ENCODE results near the gene CASKIN2. TPM values are rescaled to one million over a fixed set of nuclear protein-coding genes. Genes with fewer than 3 reads are reported as not detected.

Gene CASKIN2
- total RNA-seq, 4 donors from 2014 or later: 13.7 to 46.0 (median 15.6) TPM

DNA sequence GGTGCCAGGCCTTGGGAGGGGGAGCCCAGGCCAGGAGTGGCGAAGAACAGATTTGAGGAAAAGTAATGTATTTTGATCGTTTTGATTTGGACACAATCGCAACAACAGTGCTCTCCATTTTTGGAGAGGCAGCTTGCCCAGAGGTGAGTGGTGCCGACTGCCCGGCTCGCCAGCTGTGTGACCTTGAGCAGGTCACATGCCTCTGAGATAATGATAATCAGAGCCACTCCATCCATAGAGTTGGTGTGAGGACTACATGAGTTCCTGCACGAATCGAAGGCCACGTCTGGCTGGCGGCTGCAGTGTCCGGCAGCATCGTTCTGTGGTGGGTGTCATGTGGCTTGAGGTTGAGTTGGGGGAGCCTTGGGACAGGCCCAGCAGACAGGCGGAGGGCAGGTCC is 30.8 kb upstream of the CASKIN2 start:
- Histone ChIP-seq H3K27ac (no peak overlapping the region), H3K27me3 (no peaks in the 10 kb centered on the region), H3K9me3 (no peaks in the 10 kb centered on the region), H3K4me3 (no peak overlapping the region), H3K4me1 (no peaks in the 10 kb centered on the region), H3K36me3 (no peaks in the 10 kb centered on the region)
- ATAC-seq: no peak
- TF ChIP-seq POLR2A (IDR thresholded peaks at IDR 0.05) (no peak), POLR2AphosphoS5 (IDR thresholded peaks at IDR 0.05) (no peak), EP300 (IDR thresholded peaks at IDR 0.05) (no peak)
- TF ChIP-seq, protein P1, sequence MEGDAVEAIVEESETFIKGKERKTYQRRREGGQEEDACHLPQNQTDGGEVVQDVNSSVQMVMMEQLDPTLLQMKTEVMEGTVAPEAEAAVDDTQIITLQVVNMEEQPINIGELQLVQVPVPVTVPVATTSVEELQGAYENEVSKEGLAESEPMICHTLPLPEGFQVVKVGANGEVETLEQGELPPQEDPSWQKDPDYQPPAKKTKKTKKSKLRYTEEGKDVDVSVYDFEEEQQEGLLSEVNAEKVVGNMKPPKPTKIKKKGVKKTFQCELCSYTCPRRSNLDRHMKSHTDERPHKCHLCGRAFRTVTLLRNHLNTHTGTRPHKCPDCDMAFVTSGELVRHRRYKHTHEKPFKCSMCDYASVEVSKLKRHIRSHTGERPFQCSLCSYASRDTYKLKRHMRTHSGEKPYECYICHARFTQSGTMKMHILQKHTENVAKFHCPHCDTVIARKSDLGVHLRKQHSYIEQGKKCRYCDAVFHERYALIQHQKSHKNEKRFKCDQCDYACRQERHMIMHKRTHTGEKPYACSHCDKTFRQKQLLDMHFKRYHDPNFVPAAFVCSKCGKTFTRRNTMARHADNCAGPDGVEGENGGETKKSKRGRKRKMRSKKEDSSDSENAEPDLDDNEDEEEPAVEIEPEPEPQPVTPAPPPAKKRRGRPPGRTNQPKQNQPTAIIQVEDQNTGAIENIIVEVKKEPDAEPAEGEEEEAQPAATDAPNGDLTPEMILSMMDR (IDR thresholded peaks at IDR 0.05): no peak
- 94% methylated on average over 8 of the region's 13 CpGs; no CpG with 5 or more reads in 1 of the 2 donors for WGBS, 2 donors (ENCODE audit: low coverage in 1 of 2)

- TF ChIP-seq, protein P1 (IDR thresholded peaks at IDR 0.05): no peak
- TF ChIP-seq POLR2AphosphoS5 (IDR thresholded peaks at IDR 0.05) (no peak), EP300 (IDR thresholded peaks at IDR 0.05) (no peak)
- no peaks in the 10 kb centered on the region for H3K9me3 ChIP-seq
- no peak overlapping the region for H3K27ac ChIP-seq
- no peaks in the 10 kb centered on the region for H3K4me1 ChIP-seq
- no peak overlapping the region for H3K4me3 ChIP-seq
- ATAC-seq: no peak
- H3K36me3 ChIP-seq: no peaks in the 10 kb centered on the region
- no peaks in the 10 kb centered on the region for H3K27me3 ChIP-seq
- WGBS, 2 donors (ENCODE audit: low coverage in 1 of 2): 94% methylated on average over 3 of the region's 8 CpGs; no CpG with 5 or more reads in 1 of the 2 donors
Observed at GRCh38 chr17:75544250-75544649, 28.9 kb upstream of the CASKIN2 start.

GRCh38 chr17:75542728-75543336 is 27.5 kb upstream of the CASKIN2 start:
- Histone ChIP-seq H3K27me3 (no peaks in the 10 kb centered on the region), H3K27ac (no peak overlapping the region), H3K4me3 (no peak overlapping the region), H3K36me3 (no peaks in the 10 kb centered on the region), H3K4me1 (no peaks in the 10 kb centered on the region), H3K9me3 (no peaks in the 10 kb centered on the region)
- ATAC-seq: no peak
- TF ChIP-seq POLR2AphosphoS5 (IDR thresholded peaks at IDR 0.05): no peak
- no peak for TF ChIP-seq EP300 (IDR thresholded peaks at IDR 0.05)
- TF ChIP-seq, protein P1 (IDR thresholded peaks at IDR 0.05): no peak
- TF ChIP-seq POLR2A (IDR thresholded peaks at IDR 0.05): no peak
- WGBS, 2 donors (ENCODE audit: low coverage in 1 of 2): 100% methylated on average over 1 of the region's 15 CpGs; no CpG with 5 or more reads in 1 of the 2 donors

DNA sequence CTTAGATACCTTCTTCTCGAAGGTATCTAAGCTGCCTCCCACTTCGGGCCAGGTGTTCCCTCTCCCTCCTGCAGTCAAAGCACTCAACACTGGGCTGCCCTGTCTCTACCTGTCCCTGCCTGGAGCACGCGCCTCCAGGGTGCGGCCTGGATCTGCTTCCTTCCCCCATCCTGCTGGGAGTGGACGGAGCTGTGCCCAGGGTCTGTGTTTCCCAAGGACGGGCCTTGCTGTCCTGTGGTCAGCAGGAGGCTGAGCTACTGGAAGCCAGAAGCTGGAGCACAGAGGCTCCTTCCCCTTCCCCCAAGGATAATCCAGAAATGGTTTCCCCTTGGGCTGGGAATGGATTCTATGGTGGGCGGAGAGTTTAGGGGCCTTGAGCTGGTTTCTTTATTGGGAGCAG is 26.9 kb upstream of the CASKIN2 start:
- H3K36me3 ChIP-seq: no peaks in the 10 kb centered on the region
- H3K4me3 ChIP-seq: no peak overlapping the region
- 91 to 100% methylated on average over 1 to 4 of the region's 8 CpGs for WGBS, 2 donors (ENCODE audit: low coverage in 1 of 2)
- no peaks in the 10 kb centered on the region for H3K4me1 ChIP-seq
- ATAC-seq: no peak
- TF ChIP-seq POLR2A (IDR thresholded peaks at IDR 0.05) (no peak), POLR2AphosphoS5 (IDR thresholded peaks at IDR 0.05) (no peak), EP300 (IDR thresholded peaks at IDR 0.05) (no peak)
- TF ChIP-seq, protein P1 (IDR thresholded peaks at IDR 0.05): no peak
- H3K9me3 ChIP-seq: no peaks in the 10 kb centered on the region
- no peak overlapping the region for H3K27ac ChIP-seq
- no peaks in the 10 kb centered on the region for H3K27me3 ChIP-seq

DNA sequence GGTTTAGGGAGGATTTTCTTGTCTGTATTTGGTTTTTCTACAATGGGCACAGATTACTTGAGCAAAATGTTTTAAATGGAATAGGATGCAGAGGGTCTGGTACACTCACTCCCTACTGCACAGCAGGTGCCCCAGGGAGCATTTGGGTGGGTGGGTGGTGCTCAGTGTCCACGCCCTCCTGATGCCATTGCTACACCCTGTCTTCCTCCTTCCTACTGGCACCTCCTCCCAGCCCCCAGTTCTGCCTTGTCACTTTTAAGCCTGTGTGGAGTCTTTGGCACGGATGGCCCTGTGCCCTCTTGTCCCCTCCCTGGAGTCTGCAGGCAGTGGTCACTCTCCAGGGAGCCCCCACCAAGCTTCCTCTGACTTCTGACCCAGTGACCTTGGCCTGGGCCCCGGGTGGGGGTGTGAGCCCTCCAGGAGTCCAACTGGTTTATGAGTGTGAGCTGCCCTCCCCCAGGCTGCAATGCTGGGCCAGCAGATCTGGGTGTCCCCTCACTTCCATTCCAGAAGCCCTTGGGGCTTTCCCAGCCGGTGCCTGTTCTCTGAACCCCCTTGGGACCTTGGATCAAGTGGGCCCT is 25.7 kb upstream of the CASKIN2 start:
- 67 to 91% methylated on average over 1 to 2 of the region's 4 CpGs for WGBS, 2 donors (ENCODE audit: low coverage in 1 of 2)
- Histone ChIP-seq H3K36me3 (no peaks in the 10 kb centered on the region), H3K9me3 (no peaks in the 10 kb centered on the region), H3K4me1 (no peaks in the 10 kb centered on the region), H3K27me3 (no peaks in the 10 kb centered on the region), H3K4me3 (no peak overlapping the region), H3K27ac (no peak overlapping the region)
- TF ChIP-seq POLR2AphosphoS5 (IDR thresholded peaks at IDR 0.05): no peak
- TF ChIP-seq EP300 (IDR thresholded peaks at IDR 0.05): no peak
- TF ChIP-seq POLR2A (IDR thresholded peaks at IDR 0.05): no peak
- TF ChIP-seq, protein P1 (IDR thresholded peaks at IDR 0.05): no peak
- ATAC-seq: no peak
